Subcutaneous preadipocyte (primary cell): ENCODE data around the gene MUC12. TPM values are rescaled to one million over a fixed set of nuclear protein-coding genes. Genes with fewer than 3 reads are reported as not detected.

Source experiments
- small RNA-seq: library from RNA; depleted of rRNA; stranded (forward); fragments of <200 nt; gene quantifications from one replicate; pipeline ENCODE3, GENCODE V24; 2012
- total RNA-seq: library from RNA; depleted of rRNA; stranded (reverse); fragments of >200 nt; gene quantifications from 2 replicates; pipeline ENCODE4 v1.2.3, GENCODE V29; 2012

The MUC12 gene, protein sequence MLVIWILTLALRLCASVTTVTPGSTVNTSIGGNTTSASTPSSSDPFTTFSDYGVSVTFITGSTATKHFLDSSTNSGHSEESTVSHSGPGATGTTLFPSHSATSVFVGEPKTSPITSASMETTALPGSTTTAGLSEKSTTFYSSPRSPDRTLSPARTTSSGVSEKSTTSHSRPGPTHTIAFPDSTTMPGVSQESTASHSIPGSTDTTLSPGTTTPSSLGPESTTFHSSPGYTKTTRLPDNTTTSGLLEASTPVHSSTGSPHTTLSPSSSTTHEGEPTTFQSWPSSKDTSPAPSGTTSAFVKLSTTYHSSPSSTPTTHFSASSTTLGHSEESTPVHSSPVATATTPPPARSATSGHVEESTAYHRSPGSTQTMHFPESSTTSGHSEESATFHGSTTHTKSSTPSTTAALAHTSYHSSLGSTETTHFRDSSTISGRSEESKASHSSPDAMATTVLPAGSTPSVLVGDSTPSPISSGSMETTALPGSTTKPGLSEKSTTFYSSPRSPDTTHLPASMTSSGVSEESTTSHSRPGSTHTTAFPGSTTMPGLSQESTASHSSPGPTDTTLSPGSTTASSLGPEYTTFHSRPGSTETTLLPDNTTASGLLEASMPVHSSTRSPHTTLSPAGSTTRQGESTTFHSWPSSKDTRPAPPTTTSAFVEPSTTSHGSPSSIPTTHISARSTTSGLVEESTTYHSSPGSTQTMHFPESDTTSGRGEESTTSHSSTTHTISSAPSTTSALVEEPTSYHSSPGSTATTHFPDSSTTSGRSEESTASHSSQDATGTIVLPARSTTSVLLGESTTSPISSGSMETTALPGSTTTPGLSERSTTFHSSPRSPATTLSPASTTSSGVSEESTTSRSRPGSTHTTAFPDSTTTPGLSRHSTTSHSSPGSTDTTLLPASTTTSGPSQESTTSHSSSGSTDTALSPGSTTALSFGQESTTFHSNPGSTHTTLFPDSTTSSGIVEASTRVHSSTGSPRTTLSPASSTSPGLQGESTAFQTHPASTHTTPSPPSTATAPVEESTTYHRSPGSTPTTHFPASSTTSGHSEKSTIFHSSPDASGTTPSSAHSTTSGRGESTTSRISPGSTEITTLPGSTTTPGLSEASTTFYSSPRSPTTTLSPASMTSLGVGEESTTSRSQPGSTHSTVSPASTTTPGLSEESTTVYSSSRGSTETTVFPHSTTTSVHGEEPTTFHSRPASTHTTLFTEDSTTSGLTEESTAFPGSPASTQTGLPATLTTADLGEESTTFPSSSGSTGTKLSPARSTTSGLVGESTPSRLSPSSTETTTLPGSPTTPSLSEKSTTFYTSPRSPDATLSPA (N-terminal part only)
- total RNA-seq: not detected in 2 replicates

DNA sequence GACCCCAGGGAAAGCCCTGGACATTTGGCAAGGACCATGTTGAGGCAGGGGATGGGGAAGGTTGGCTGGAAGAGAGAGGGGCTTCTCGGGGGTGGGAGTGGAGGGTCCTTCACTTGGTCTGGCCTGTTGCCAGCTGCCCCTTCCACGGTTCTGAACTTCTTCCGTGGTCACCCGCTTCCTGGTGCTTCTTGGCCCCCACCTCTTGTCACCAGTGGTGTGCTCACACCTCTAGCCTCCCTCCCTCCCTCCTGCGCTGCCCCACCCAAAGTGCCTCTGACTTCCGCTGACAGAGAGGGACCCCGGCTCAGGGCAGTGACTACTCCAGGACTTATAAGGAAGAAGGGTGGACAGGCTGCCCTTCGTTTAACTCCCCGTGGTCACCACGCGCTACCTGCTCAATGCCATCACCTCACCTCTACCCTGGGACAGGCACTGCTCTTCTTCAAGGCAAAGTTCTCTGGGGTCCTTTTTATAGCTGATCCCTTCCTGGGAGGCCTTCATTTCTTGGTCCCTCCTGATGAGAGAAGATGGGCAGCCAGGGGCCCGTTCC, at the start of gene MUC12:
TSS of gene MUC12 (plus strand) at position 500 of the 550 bp plus-strand sequence. CDS start 58 bp downstream, outside the sequence.

DNA sequence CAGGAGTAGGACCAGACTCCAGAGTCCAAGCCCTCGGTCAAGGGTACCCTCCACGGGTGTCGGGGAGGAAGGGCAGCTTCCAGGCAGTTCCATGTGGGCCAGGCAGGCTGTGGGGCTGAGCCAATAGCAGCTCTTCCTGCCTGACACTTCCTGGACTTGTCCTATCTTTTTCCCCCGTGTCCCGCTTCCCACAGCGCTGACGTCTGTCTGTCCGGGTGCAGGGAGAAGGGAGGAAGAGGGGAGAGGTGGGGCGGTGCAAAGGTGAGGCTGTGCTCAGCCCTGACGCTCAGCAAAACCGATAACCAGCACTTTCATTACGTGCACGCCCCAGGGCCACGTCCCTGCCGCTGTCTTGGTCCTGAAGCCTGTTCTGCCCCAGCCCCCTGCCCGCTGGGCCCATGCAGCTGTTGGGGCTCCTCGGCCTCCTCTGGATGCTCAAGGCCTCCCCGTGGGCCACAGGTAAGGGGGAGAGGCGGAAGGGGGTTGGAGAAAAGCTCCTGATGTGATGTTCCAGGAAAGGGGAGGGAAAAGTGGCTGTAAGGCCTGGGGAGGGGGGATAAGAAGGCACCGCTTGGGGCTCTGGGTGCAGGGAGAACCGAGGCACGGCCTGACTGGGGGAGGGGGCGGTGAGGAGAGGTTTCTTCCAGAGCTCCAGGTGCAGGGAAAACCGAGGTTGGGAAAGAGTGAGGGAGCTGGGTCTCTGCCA, 20.0 kb upstream of the MUC12 start, which contains the start of gene MUC3A:
TSS of gene MUC3A (plus strand) at position 308 of the 706 bp plus-strand sequence. CDS start at position 399, 91 bp downstream.

Small RNA genes lying within 50 kb of the gene (small RNA-seq; reads per million reads assigned to genes)
- gene RPS29P15: not detected

Other genes starting within 250 kb of the MUC12 start
- gene EPO, start 249.1 kb upstream of the MUC12 start, total RNA-seq: not detected in 2 replicates
- gene ZAN, start 236.0 kb upstream of the MUC12 start, total RNA-seq: not detected in 2 replicates
- 20.1 and 28.7 TPM in 2 replicates for gene EPHB4, start 142.0 kb upstream of the MUC12 start, total RNA-seq
- gene SLC12A9, start 116.9 kb upstream of the MUC12 start, total RNA-seq: 15.1 and 16.8 TPM in 2 replicates
- gene TRIP6, start 102.2 kb upstream of the MUC12 start, total RNA-seq: 78.6 and 82.7 TPM in 2 replicates
- 36.0 and 66.9 TPM in 2 replicates for gene SRRT, start 94.5 kb upstream of the MUC12 start, total RNA-seq
- 7.7 and 9.2 TPM in 2 replicates for gene UFSP1, start 79.8 kb upstream of the MUC12 start, total RNA-seq
- under 0.01 TPM in 1 of 2 replicates, not detected in the other for gene ACHE, start 73.7 kb upstream of the MUC12 start, total RNA-seq
- gene MUC3A, start 20.0 kb upstream of the MUC12 start, total RNA-seq: not detected in 2 replicates
- not detected in 2 replicates for gene MUC17, start 50.5 kb downstream of the MUC12 start, total RNA-seq
- gene TRIM56, start 115.9 kb downstream of the MUC12 start, total RNA-seq: 6.2 and 12.3 TPM in 2 replicates
- gene SERPINE1, start 157.5 kb downstream of the MUC12 start, total RNA-seq: 287 and 464 TPM in 2 replicates
- gene AP1S1, start 184.9 kb downstream of the MUC12 start, total RNA-seq: 119 and 137 TPM in 2 replicates
- 0.39 TPM in 1 of 2 replicates, not detected in the other for gene VGF, start 196.0 kb downstream of the MUC12 start, total RNA-seq
- not detected in 2 replicates for gene NAT16, start 210.7 kb downstream of the MUC12 start, total RNA-seq
- not detected in 2 replicates for gene MOGAT3, start 231.5 kb downstream of the MUC12 start, total RNA-seq
- 85.2 and 93.2 TPM in 2 replicates for gene PLOD3, start 248.0 kb downstream of the MUC12 start, total RNA-seq
- 56.3 and 68.3 TPM in 2 replicates for gene ZNHIT1, start 248.6 kb downstream of the MUC12 start, total RNA-seq